Urinary bladder (tissue), 4 donors: Measurements from ENCODE around the gene CDKN2AIP. TPM values are rescaled to one million over a fixed set of nuclear protein-coding genes. Genes with fewer than 3 reads are reported as not detected.

Experiments used
- DNase-seq: peaks from one replicate; pipeline ENCODE4 v3.0.0-alpha.2; 2015; ENCODE audit errors: extremely low spot score
- H3K27ac ChIP-seq: one replicate; pipeline ENCODE4 v1.5.1; 2013; ENCODE audit warnings: low read depth, mild to moderate bottlenecking, moderate library complexity
- H3K36me3 ChIP-seq: one replicate; pipeline ENCODE4 v1.6.1; 2013; ENCODE audit warnings: mild to moderate bottlenecking, moderate library complexity; ENCODE audit not compliant: insufficient read depth
- H3K4me1 ChIP-seq: one replicate; pipeline ENCODE4 v1.6.1; 2013; ENCODE audit warnings: mild to moderate bottlenecking, moderate library complexity; ENCODE audit not compliant: insufficient read depth
- H3K4me3 ChIP-seq: one replicate; pipeline ENCODE4 v1.5.1; 2013; ENCODE audit warnings: low read depth, low read length
- WGBS: extraction: QIAGEN DNeasy Blood & Tissue Kit; methylation state at CpG from one replicate; pipeline ENCODE4 v1.1.7; 2013; 5-methylcytosine and 5-hydroxymethylcytosine counted together
- polyA plus RNA-seq: library from polyadenylated mRNA; stranded (reverse); fragments of 200-250 nt; gene quantifications from one replicate; pipeline ENCODE4 v1.2.3, GENCODE V29; 2013
- total RNA-seq: library from RNA; depleted of rRNA; stranded (reverse); fragments of >200 nt; gene quantifications from one replicate; pipeline ENCODE4 v1.2.3, GENCODE V29; 2014
- donor health status: healthy with polysubstance abuse.
- donor health status: healthy.

CDKN2AIP gene
- total and polyA plus RNA-seq, 2 donors: 19.1 to 19.6 TPM

GRCh38 chr4:183407128-183407585 is 37.3 kb upstream of the CDKN2AIP start:
- WGBS: under 1% methylated on average over 32 of the region's 32 CpGs
- Histone ChIP-seq H3K27ac (no peak overlapping the region), H3K4me1 (peaks cover 1% of the 10 kb centered on the region)

DNA sequence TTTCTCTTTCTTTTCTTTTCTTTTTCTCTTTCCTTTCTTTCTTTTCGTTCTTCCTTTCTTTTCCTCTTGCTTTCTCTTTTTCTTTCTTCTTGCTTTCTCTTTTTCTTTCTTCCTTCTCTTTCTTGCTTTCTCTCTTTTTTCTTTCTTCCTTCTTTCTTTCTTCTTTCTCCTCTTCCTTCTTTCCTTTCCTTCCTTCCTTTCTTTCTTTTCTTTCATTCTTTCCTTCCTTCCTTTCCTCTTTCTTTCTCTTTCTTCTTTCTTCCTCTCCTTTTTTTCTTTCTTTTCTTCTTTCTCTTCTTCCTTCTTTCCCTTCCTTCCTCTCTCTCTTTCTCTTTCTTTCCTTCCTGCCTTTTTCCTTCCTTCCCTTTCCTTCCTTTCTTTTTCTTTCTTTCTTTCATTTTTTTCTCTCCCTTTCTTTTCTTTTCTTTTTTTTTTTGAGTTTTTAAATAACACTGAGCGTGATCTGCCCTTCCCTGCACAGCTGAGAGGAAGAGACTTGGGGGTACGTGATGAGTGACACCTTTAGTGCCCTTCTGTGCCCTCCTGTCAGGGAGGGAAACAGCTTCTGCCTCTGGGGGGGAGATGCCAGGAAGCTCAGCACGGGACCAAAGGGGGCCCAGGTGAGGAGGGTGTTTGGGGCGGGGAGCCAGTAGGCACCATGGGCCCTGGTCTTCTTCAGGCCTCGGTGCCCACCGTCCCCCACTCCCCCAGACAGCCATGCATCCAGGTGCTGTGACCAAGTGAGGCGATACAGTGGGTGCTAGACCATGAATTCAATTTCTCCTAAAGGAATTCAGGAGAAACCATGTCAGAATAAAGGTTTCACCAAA is 36.6 kb upstream of the CDKN2AIP start:
- no peak overlapping the region for H3K4me3 ChIP-seq

More at GRCh38 chr4:183407128-183407585, 37.3 kb upstream of the CDKN2AIP start:
- H3K36me3 ChIP-seq: no peaks in the 10 kb centered on the region
- H3K4me3 ChIP-seq: peak overlapping the region; percentile 23
- peak; percentile 57 for DNase-seq

GRCh38 chr4:183408796-183409195 is 35.6 kb upstream of the CDKN2AIP start:
- Histone ChIP-seq H3K4me1 (peaks cover 1% of the 10 kb centered on the region), H3K27ac (no peak overlapping the region), H3K4me3 (no peak overlapping the region), H3K36me3 (no peaks in the 10 kb centered on the region)
- WGBS: 78% methylated on average over 8 of the region's 8 CpGs
- DNase-seq: peak; percentile 35

More for the DNA sequence above, 36.6 kb upstream of the CDKN2AIP start:
- 80% methylated on average over 8 of the region's 8 CpGs for WGBS
- Histone ChIP-seq H3K4me1 (peaks cover 1% of the 10 kb centered on the region), H3K27ac (no peak overlapping the region), H3K36me3 (no peaks in the 10 kb centered on the region)
- no peak for DNase-seq

- WGBS: 79% methylated on average over 4 of the region's 4 CpGs
- no peak overlapping the region for H3K27ac ChIP-seq
Measured at GRCh38 chr4:183409483-183409882, 35.0 kb upstream of the CDKN2AIP start.

DNA sequence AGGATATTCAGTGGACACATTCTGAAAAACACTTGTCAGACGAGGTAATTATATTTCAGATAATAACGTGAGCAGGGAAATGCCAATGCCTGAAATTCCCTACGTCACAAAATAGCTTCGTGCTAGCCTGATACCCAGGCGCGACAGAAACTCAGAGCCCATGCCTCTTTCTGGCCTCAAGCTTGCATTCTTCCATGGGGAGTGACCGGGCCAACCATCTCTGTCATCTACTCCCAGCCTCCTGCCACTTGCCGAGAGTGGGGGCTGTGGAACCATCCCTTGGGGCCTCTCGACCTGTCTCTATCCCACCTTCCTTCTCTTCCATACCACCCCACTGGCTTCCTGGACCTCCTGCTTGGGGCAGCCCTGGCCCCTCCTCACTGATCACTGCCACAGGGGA is 34.5 kb upstream of the CDKN2AIP start:
- no peak overlapping the region for H3K4me3 ChIP-seq
- no peak overlapping the region for H3K27ac ChIP-seq
- DNase-seq: peak; percentile 31
- no peaks in the 10 kb centered on the region for H3K36me3 ChIP-seq
- WGBS: 77% methylated on average over 9 of the region's 9 CpGs
- peaks cover 1% of the 10 kb centered on the region for H3K4me1 ChIP-seq

More at GRCh38 chr4:183409483-183409882, 35.0 kb upstream of the CDKN2AIP start:
- Histone ChIP-seq H3K4me3 (no peak overlapping the region), H3K4me1 (peaks cover 1% of the 10 kb centered on the region), H3K36me3 (no peaks in the 10 kb centered on the region)
- peak; percentile 7 for DNase-seq

GRCh38 chr4:183411291-183411861 is 33.1 kb upstream of the CDKN2AIP start:
- H3K36me3 ChIP-seq: no peaks in the 10 kb centered on the region
- no peak overlapping the region for H3K4me3 ChIP-seq
- H3K27ac ChIP-seq: no peak overlapping the region
- peaks cover 1% of the 10 kb centered on the region for H3K4me1 ChIP-seq
- 80% methylated on average over 11 of the region's 11 CpGs for whole genome bisulfite sequencing
- DNase-seq: no peak

GRCh38 chr4:183412821-183413220 is 31.6 kb upstream of the CDKN2AIP start:
- WGBS: 74% methylated on average over 11 of the region's 11 CpGs
- Histone ChIP-seq H3K4me1 (peaks cover 1% of the 10 kb centered on the region), H3K27ac (no peak overlapping the region), H3K4me3 (no peak overlapping the region), H3K36me3 (no peaks in the 10 kb centered on the region)
- no peak for DNase-seq

- Histone ChIP-seq H3K4me1 (peaks cover 1% of the 10 kb centered on the region), H3K4me3 (no peak overlapping the region), H3K36me3 (no peaks in the 10 kb centered on the region), H3K27ac (no peak overlapping the region)
- DNase-seq: no peak
- WGBS: 85% methylated on average over 28 of the region's 28 CpGs
Measured at GRCh38 chr4:183413234-183414200, 30.9 kb upstream of the CDKN2AIP start.

DNA sequence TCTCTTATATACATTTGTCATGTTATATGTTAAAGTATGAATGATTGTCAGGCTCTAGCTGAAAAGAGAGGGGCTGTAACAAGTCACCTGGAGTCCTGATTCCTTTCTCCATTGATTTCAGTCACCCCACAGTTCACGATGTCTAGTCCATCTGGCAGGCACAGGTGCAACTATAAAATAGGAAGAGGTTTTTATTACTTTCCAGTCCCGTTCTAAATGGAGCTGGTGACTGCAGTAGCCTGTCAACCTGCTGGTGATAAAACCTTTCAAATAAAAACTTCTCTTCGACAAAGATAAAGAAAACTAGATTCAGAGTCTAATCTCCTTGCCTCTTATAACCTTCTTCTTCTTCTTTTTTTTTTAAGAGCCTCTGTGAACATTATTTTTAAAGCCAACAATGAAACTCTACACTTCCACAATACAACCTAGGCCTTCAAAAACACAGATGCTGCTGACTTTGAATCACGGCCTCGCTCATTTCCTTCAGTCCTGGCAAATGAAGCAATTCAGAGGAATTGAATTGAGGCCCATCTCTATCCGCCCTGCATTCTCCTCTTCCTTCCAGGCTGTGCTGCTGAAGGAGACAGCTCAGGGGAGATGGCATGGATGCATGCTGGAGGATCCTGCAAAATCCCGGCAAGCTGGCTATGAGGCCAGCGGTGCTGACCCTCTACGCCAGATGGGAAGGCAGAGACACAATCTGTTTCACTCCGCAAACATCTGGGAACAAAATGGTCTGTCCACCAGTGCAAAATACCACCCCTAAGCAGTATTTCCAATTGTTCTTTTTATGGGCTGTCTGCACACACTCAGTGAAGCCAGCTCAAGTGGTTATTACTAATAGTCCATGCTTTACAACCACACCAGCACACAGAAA is 27.3 kb upstream of the CDKN2AIP start:
- Histone ChIP-seq H3K27ac (no peak overlapping the region), H3K4me3 (no peak overlapping the region), H3K4me1 (no peaks in the 10 kb centered on the region), H3K36me3 (no peaks in the 10 kb centered on the region)
- 65% methylated on average over 10 of the region's 10 CpGs for WGBS
- no peak for DNase-seq

DNA sequence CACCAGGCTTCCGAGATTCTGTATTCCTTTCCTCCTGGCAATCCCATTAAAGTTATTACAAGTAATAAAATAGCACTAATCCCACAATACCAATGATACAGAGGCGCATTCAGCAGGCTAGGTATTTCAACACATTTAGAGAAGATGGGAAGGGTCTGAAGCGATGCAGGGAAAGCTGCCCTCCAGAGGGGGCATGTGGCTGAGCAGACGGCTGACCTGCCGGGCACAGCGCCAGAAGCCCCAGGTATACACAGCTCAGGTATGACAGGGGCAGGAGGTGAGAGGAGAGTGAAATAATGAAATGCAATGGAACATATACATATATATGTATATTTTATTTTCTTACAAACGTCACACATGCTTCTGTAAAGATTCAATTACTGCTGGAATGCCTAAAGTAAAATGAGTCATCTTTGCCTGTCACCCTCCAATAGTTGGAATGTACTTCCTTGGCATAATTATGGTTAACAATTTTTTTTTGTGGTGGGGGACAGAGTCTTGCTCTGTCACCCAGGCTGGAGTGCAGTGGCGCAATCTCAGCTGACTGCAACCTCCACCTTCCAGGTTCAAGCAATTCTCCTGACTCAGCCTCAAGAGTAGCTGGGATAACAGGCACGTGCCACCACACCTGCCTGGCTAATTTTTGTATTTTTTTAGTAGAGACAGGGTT is 21.3 kb upstream of the CDKN2AIP start:
- WGBS: 78% methylated on average over 9 of the region's 9 CpGs
- Histone ChIP-seq H3K27ac (no peak overlapping the region), H3K4me1 (no peaks in the 10 kb centered on the region), H3K36me3 (no peaks in the 10 kb centered on the region), H3K4me3 (no peak overlapping the region)
- no peak for DNase-seq

DNA sequence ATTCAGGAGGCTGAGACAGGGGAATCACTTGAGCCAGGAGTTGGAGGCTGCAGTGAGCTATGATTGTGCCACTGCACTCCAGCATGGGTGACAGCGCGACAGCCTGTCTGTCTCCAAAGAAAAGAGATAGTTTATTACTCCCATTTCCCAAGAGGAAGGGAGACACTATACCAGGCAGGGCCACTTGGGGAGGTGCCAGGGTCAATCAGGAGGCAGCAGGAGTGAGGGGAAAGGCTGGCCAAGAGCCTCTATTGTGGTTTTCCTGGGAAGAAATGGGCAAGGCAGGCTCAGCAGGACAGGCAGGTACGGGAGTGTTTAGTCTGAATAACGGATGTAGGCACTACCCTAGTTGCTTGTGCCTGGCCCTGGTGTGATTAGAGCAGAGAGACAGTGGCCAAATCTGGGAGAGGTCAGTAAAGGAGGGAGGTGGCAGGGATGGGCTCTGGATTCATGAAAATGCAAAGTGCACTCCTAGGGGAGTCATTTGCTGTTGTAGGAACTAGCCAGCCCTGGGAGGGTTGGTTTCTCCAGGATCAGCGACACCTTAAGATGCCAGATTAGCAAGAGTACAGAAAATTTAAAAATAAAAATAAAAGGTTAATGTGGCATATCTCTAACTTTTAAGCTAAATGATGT is 20.2 kb upstream of the CDKN2AIP start:
- Histone ChIP-seq H3K27ac (no peak overlapping the region), H3K4me3 (no peak overlapping the region), H3K4me1 (no peaks in the 10 kb centered on the region), H3K36me3 (no peaks in the 10 kb centered on the region)
- DNase-seq: no peak
- 80% methylated on average over 5 of the region's 5 CpGs for WGBS

DNA sequence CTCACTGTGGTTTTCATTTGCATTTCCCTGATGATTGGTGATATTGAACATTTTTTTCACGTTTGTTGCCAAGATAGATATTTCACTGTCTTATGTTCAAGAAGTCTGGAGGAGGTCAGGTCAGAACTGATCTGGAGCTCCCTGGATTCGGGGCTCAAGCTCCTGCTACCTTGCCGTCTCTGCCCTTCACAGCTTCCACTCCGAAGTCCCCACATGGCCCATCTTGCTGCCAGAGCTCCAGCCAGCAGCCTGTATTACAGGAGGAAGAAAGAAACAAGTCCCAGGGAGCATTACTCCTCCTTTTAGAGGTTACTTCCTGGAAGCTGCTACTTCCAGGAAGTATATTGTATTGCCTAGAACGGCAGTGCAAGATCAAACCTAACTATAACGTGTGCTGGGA is 17.9 kb upstream of the CDKN2AIP start:
- Histone ChIP-seq H3K4me1 (no peaks in the 10 kb centered on the region), H3K36me3 (no peaks in the 10 kb centered on the region), H3K27ac (no peak overlapping the region), H3K4me3 (no peak overlapping the region)
- no peak for DNase-seq
- WGBS: 67% methylated on average over 6 of the region's 6 CpGs
